Activated B cell treated with CpG ODN at 0.5 μM for 24 hours (primary cell): ENCODE data around the gene PAX4. TPM values are rescaled to one million over a fixed set of nuclear protein-coding genes. Genes with fewer than 3 reads are reported as not detected.

Source experiments
- ATAC-seq: fragments of 200-7000 bp; cut with Tn5 transposase; one replicate; pipeline ENCODE4 v1.10.0; 2021; ENCODE audit warnings: low read depth, mild to moderate bottlenecking, moderate library complexity
- CTCF ChIA-PET: fragments of 350-600 bp; sonication (Branson Sonifier 250); formaldehyde crosslinking; loops from one replicate; lab custom pipeline; 2021; ENCODE audit warnings: antibody characterized with exemption; lab: Charles Lee
- POLR2A ChIA-PET: fragments of 350-600 bp; sonication (Branson Sonifier 250); formaldehyde crosslinking; loops from one replicate; lab custom pipeline; 2021; ENCODE audit warnings: antibody characterized with exemption; lab: Charles Lee
- DNase-seq: peaks from one replicate; pipeline ENCODE4 v3.0.0; 2022
- H3K27ac Mint-ChIP-seq: one replicate; pipeline ENCODE4 v1.8.0; 2020; ENCODE audit warnings: mixed read lengths
- H3K27me3 Mint-ChIP-seq: one replicate; pipeline ENCODE4 v1.8.0; 2021; ENCODE audit warnings: mixed read lengths
- H3K36me3 Mint-ChIP-seq: one replicate; pipeline ENCODE4 v1.8.0; 2021; ENCODE audit warnings: low read depth, mixed read lengths
- H3K4me1 Mint-ChIP-seq: one replicate; pipeline ENCODE4 v1.8.0; 2021; ENCODE audit warnings: mixed read lengths
- H3K4me3 Mint-ChIP-seq: one replicate; pipeline ENCODE4 v1.8.0; 2020; ENCODE audit warnings: mild to moderate bottlenecking, mixed read lengths
- H3K9me3 Mint-ChIP-seq: one replicate; pipeline ENCODE4 v1.8.0; 2020; ENCODE audit warnings: mixed read lengths
- intact Hi-C: fragments of 100-400 bp; cut with micrococcal nuclease; formaldehyde crosslinking; loops from one replicate; pipeline ENCODE4 v1.15.1; 2024
- total RNA-seq: library from RNA; stranded (reverse); gene quantifications from 2 replicates; pipeline ENCODE4 v1.2.3, GENCODE V29; 2022
- TF ChIP-seq, protein P1 (sequence below): fragments of 200-600 bp; IDR thresholded peaks from one replicate; pipeline ENCODE4 v1.8.0; 2022; ENCODE audit warnings: antibody characterized with exemption, mild to moderate bottlenecking

Gene PAX4
- total RNA-seq, 1 donor from 2014 or later: not detected

DNA sequence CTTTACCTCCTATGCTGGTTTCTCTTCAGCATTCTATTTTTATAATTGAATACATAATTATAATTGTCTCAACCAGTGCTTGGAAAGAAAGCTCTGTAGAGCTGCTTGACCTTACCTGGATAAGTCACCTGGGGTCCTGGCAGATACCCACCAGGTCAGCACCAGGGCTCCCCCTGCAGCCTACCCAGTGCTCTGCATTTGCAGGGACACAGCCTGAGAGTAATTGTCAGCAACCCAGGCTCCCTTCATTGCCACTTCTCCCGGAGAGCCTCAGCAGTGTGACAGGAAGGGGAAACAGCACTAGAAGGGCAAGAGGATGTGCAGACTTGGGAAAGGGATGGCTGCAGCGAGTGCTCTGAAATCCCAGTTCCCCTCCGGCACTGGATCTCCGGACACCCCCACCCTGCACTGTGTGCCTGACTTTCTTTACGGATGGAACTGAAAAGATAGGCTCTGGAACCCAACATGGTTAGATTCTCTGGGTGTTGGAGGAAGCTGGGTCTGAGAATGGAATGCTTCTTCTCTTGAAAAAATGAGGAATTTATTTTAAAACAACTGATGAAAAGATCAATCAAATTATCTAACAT lies 11.4 kb upstream of the PAX4 start:
- H3K4me3 Mint-ChIP-seq: no peak overlapping the region
- ChIA-PET POLR2A (no interaction called here), CTCF (interaction anchor here (1.5 kb wide), 1 partner anchor 124 kb away, joined by 9 read pairs; no protein-coding TSS in a partner anchor)
- DNase-seq (no peak), ATAC-seq (peak; percentile 49)
- intact Hi-C loops: loop anchor here (1.0 kb wide), 1 partner anchor 182 kb away; no protein-coding TSS in a partner anchor
- no peaks in the 10 kb centered on the region for H3K9me3 Mint-ChIP-seq
- no peak overlapping the region for H3K27ac Mint-ChIP-seq
- H3K4me1 Mint-ChIP-seq: no peaks in the 10 kb centered on the region
- peaks cover 30% of the 10 kb centered on the region for H3K27me3 Mint-ChIP-seq
- no peaks in the 10 kb centered on the region for H3K36me3 Mint-ChIP-seq
- TF ChIP-seq, protein P1, sequence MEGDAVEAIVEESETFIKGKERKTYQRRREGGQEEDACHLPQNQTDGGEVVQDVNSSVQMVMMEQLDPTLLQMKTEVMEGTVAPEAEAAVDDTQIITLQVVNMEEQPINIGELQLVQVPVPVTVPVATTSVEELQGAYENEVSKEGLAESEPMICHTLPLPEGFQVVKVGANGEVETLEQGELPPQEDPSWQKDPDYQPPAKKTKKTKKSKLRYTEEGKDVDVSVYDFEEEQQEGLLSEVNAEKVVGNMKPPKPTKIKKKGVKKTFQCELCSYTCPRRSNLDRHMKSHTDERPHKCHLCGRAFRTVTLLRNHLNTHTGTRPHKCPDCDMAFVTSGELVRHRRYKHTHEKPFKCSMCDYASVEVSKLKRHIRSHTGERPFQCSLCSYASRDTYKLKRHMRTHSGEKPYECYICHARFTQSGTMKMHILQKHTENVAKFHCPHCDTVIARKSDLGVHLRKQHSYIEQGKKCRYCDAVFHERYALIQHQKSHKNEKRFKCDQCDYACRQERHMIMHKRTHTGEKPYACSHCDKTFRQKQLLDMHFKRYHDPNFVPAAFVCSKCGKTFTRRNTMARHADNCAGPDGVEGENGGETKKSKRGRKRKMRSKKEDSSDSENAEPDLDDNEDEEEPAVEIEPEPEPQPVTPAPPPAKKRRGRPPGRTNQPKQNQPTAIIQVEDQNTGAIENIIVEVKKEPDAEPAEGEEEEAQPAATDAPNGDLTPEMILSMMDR: no peak

GRCh38 chr7:127628445-127628844 lies 10.5 kb upstream of the PAX4 start:
- TF ChIP-seq, protein P1: no peak
- no peaks in the 10 kb centered on the region for H3K36me3 Mint-ChIP-seq
- no peak overlapping the region for H3K27ac Mint-ChIP-seq
- ATAC-seq (no peak), DNase-seq (no peak)
- ChIA-PET CTCF (interaction anchor here (0.7 to 1.5 kb wide), 2 partner anchors 123 to 580 kb away, joined by 3 to 9 read pairs; no protein-coding TSS in a partner anchor), POLR2A (no interaction called here)
- H3K4me1 Mint-ChIP-seq: no peaks in the 10 kb centered on the region
- intact Hi-C loops: no loop called here
- peaks cover 32% of the 10 kb centered on the region for H3K27me3 Mint-ChIP-seq
- H3K4me3 Mint-ChIP-seq: no peak overlapping the region
- H3K9me3 Mint-ChIP-seq: no peaks in the 10 kb centered on the region

DNA sequence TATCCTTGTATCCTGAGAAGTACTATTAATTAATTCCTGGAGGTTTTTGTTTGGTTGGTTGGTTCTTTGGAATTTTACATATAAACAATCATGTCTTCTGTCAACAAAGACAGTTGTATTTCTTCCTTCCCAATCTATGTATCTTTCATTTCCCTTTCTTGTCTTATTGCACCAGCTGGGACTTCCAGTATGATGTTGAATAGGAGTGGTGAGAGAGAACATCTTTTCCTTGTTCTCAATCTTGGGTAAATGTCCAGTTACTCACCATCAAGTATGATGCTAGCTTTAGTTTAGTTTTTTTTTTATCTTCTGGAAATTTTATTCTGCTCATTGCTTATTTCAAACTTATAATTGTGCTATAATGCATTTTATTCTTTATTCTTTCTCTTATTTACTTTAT lies 7.4 kb upstream of the PAX4 start:
- H3K4me3 Mint-ChIP-seq: no peak overlapping the region
- no peaks in the 10 kb centered on the region for H3K36me3 Mint-ChIP-seq
- ATAC-seq (no peak), DNase-seq (no peak)
- CTCF ChIA-PET: no interaction called here
- H3K4me1 Mint-ChIP-seq: peaks cover 2% of the 10 kb centered on the region
- intact Hi-C loops: no loop called here
- H3K27me3 Mint-ChIP-seq: peaks cover 24% of the 10 kb centered on the region
- POLR2A ChIA-PET: no interaction called here
- H3K9me3 Mint-ChIP-seq: no peaks in the 10 kb centered on the region
- no peak overlapping the region for H3K27ac Mint-ChIP-seq
- TF ChIP-seq, protein P1: no peak

GRCh38 chr7:127620406-127621233 lies 2.7 kb upstream of the PAX4 start:
- Mint-ChIP-seq H3K4me1 (peaks cover 2% of the 10 kb centered on the region), H3K36me3 (no peaks in the 10 kb centered on the region), H3K4me3 (no peak overlapping the region), H3K27ac (no peak overlapping the region), H3K27me3 (peaks cover 47% of the 10 kb centered on the region), H3K9me3 (no peaks in the 10 kb centered on the region)
- no peak for ATAC-seq
- DNase-seq: no peak
- intact Hi-C loops: no loop called here
- ChIA-PET POLR2A (interaction anchor here (0.7 kb wide), 1 partner anchor 38 kb away, joined by 3 read pairs; no protein-coding TSS in a partner anchor), CTCF (no interaction called here)
- TF ChIP-seq, protein P1: no peak
